ENCODE results near the gene KNDC1. TPM values are rescaled to one million over a fixed set of nuclear protein-coding genes. Genes with fewer than 3 reads are reported as not detected.

Gene KNDC1
- total RNA-seq, 2 donors from 2014 or later = 1.5 to 10.8 TPM

DNA sequence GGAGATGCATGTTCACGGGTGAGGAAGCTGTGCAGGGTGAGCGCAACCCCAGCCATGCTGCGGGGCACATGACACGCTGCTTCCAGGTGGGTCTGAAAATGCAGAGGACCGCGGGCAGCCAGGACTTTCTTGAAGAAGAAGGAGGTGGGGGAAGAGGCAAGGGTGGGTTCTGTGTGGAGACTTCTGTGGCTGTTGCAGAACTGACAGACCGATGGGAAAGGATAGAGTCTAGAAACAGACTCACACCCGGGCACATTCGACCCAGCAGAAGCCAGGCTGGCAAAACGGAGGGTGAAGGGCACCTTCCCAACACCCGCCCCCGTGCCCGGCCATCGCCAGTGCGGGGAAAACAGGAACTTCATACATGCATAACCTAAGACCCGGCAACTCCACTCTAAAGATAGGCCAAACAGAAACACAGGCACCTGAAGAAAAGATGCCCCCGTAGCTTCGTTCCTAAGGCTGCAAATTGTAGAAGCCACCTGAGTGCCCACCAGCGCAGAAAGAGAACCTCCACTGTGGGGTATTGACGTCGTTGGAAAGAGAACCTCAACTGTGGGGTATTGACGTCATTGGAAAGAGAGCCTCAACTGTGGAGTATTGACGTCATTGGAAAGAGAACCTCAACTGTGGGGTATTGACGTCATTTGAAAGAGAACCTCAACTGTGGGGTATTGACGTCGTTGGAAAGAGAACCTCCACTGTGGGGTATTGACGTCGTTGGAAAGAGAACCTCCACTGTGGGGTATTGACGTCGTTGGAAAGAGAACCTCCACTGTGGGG lies 4.8 kb upstream of the KNDC1 start:
- Histone ChIP-seq H3K9me3 (no peaks in the 10 kb centered on the region), H3K27me3 (replicated peaks; ENCODE audit: insufficient read depth) (no peaks in the 10 kb centered on the region), H3K4me1 (replicated peaks) (no peaks in the 10 kb centered on the region), H3K27ac (no peak overlapping the region), H3K4me3 (no peak overlapping the region), H3K36me3 (no peaks in the 10 kb centered on the region)
- no peak for DNase-seq (ENCODE audit: low spot score)
- WGBS = 90% methylated on average over 30 of the region's 30 CpGs
- intact Hi-C loops (cut with DNase I) = no loop called here
- TF ChIP-seq, protein P1, sequence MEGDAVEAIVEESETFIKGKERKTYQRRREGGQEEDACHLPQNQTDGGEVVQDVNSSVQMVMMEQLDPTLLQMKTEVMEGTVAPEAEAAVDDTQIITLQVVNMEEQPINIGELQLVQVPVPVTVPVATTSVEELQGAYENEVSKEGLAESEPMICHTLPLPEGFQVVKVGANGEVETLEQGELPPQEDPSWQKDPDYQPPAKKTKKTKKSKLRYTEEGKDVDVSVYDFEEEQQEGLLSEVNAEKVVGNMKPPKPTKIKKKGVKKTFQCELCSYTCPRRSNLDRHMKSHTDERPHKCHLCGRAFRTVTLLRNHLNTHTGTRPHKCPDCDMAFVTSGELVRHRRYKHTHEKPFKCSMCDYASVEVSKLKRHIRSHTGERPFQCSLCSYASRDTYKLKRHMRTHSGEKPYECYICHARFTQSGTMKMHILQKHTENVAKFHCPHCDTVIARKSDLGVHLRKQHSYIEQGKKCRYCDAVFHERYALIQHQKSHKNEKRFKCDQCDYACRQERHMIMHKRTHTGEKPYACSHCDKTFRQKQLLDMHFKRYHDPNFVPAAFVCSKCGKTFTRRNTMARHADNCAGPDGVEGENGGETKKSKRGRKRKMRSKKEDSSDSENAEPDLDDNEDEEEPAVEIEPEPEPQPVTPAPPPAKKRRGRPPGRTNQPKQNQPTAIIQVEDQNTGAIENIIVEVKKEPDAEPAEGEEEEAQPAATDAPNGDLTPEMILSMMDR (IDR thresholded peaks at IDR 0.05) = no peak
- TF ChIP-seq POLR2A (IDR thresholded peaks at IDR 0.05) (no peak), POLR2AphosphoS5 (IDR thresholded peaks at IDR 0.05) (no peak)

DNA sequence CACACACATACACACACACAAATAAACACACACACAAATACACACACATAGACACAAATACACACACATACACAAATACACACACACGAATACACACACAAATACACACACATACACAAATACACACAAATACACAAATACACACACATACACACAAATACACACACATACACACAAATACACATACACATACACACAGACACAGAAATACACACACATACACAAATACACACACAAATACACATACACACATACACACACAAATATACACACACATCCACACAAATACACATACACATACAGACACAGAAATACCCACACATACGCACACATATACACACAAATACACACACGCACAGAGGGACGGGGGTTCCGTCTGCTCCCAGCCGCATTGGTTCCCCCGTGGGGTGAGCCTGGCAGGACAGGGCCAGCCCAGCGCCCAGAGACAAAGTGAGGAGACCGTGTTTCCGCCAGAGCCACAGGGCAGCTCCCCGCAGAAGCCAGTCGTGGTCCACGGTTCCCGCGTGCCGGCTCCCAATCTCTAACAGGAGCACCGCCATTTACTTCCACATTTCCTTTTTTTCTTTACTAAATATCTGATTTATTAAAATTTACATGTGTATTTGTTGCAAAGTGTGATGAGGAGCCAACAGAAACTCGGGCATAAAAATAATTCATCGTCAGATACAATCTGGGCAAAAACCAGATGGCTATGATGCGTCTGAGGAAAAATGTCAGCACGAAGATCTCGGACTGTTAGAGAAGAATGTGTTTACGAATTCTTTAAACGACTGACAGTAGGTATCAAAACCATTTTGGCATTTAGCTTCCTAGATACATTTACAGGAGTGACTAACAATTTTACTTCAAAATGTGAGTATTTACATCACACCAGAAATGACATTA lies 3.1 kb upstream of the KNDC1 start:
- DNase-seq (ENCODE audit: low spot score) = no peak
- no peak overlapping the region for H3K27ac ChIP-seq
- H3K4me3 ChIP-seq = no peak overlapping the region
- no peaks in the 10 kb centered on the region for H3K36me3 ChIP-seq
- 67% methylated on average over 24 of the region's 24 CpGs for WGBS
- no peaks in the 10 kb centered on the region for H3K27me3 ChIP-seq (replicated peaks; ENCODE audit: insufficient read depth)
- intact Hi-C loops (cut with DNase I) = no loop called here
- TF ChIP-seq, protein P1 (IDR thresholded peaks at IDR 0.05) = no peak
- TF ChIP-seq POLR2A (IDR thresholded peaks at IDR 0.05) (no peak), POLR2AphosphoS5 (IDR thresholded peaks at IDR 0.05) (no peak)
- H3K4me1 ChIP-seq (replicated peaks) = peaks cover 9% of the 10 kb centered on the region
- no peaks in the 10 kb centered on the region for H3K9me3 ChIP-seq

DNA sequence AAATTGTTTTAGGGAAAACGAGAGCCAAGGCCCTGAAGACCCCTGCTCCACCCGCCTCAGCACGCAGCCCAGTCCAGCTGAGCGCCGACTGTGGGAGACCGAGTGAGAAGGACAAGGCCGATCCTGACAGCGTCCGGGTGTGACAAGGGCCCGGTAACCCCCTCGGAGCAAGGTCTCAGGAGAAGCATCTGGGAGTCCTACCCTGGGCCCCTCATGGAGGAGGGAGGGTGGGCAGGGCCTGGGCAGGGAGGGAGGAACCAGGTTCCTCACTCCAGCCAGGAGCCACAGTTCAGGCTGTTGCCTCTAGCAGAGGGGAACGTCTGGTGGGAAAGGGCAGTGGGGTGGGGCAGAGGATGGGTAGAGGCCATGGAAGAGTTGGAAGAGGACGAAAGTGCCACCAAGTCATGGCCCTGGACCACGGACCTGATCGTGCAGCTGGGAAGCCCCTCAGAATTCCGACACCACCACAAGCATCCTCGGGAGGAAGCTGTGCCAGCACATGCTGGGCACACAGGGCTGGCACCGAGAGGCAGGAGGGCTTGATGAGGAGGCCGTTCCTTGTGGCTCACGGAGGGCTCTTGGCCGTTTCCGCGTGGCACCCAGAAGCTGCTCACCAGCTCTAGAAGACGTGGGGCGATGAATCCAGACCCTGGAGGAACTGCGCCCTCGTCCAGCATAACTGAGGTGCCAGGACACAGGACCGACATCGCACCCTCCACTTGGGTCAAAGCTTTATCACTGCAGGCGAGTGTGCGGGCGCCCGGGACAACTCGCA lies 2.2 kb upstream of the KNDC1 start:
- H3K9me3 ChIP-seq = no peaks in the 10 kb centered on the region
- H3K27me3 ChIP-seq (replicated peaks; ENCODE audit: insufficient read depth) = no peaks in the 10 kb centered on the region
- DNase-seq (ENCODE audit: low spot score) = no peak

DNA sequence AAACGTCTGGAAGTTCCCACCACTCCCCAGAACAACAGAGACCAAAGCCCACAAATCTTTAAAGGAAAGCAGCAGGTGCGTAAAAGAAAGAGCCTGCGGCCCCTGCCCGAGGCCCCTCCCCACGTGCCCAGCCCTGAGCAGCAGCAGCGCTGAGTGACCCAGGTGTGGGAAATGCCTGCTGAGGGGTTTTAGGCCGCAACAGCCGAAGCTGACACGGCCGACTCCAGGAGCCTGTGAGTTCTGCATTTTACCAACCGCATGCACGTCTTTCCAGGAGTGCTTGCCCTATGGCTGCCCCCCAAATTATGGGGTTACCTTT lies 1.6 kb upstream of the KNDC1 start:
- 55% methylated on average over 12 of the region's 12 CpGs for WGBS
- H3K27me3 ChIP-seq (replicated peaks; ENCODE audit: insufficient read depth) = no peaks in the 10 kb centered on the region

More for the DNA sequence above, 2.2 kb upstream of the KNDC1 start:
- Histone ChIP-seq H3K27ac (no peak overlapping the region), H3K4me1 (replicated peaks) (peaks cover 9% of the 10 kb centered on the region), H3K36me3 (no peaks in the 10 kb centered on the region), H3K4me3 (no peak overlapping the region)
- 68% methylated on average over 34 of the region's 34 CpGs for WGBS
- no peak for TF ChIP-seq POLR2A (IDR thresholded peaks at IDR 0.05)
- no peak for TF ChIP-seq POLR2AphosphoS5 (IDR thresholded peaks at IDR 0.05)
- TF ChIP-seq, protein P1 (IDR thresholded peaks at IDR 0.05) = no peak
- intact Hi-C loops (cut with DNase I) = no loop called here

More for the DNA sequence above, 1.6 kb upstream of the KNDC1 start:
- no peak overlapping the region for H3K27ac ChIP-seq
- DNase-seq (ENCODE audit: low spot score) = no peak
- intact Hi-C loops (cut with DNase I) = no loop called here
- no peaks in the 10 kb centered on the region for H3K9me3 ChIP-seq
- TF ChIP-seq POLR2AphosphoS5 (IDR thresholded peaks at IDR 0.05) = no peak
- TF ChIP-seq, protein P1 (IDR thresholded peaks at IDR 0.05) = no peak
- no peak overlapping the region for H3K4me3 ChIP-seq
- peaks cover 9% of the 10 kb centered on the region for H3K4me1 ChIP-seq (replicated peaks)
- H3K36me3 ChIP-seq = no peaks in the 10 kb centered on the region
